Esophagus muscularis mucosa (tissue), 4 donors: ENCODE results near the gene PLCH2. TPM values are rescaled to one million over a fixed set of nuclear protein-coding genes. Genes with fewer than 3 reads are reported as not detected.
"Not testable (repeated sequence)": the region's sequence is repeated elsewhere in the genome, so short reads cannot be mapped to it uniquely, and the experiment has no call there.

ENCODE experiments used
- DNase-seq: peaks from one replicate; pipeline ENCODE4 v3.0.0-alpha.2; 2017; ENCODE audit errors: extremely low spot score
- H3K27ac ChIP-seq, 4 donors: fragments of 200-600 bp; sonication (generic); replicated peaks in 1 of 4; 1 replicate in 3 of 4; 2 replicates in 1 of 4; pipeline ENCODE4 v1.5.1; 2016 to 2019; ENCODE audit warnings: mild to moderate bottlenecking in 1 of 4
- H3K27me3 ChIP-seq, 4 donors: fragments of 200-600 bp; sonication (generic); one replicate each; pipeline versions ENCODE4 v1.5.1 to v1.6.0; 2016 to 2019
- H3K36me3 ChIP-seq, 4 donors: fragments of 200-600 bp; sonication (generic); one replicate each; pipeline ENCODE4 v1.5.1; 2016 to 2019
- H3K4me1 ChIP-seq, 4 donors: fragments of 200-600 bp; sonication (generic); one replicate each; pipeline ENCODE4 v1.5.1; 2016 to 2019
- H3K4me3 ChIP-seq, 4 donors: fragments of 200-600 bp; sonication (generic); 1 replicate in 2 of 4; 2 replicates in 2 of 4; pipeline ENCODE4 v1.5.1; 2016 to 2019; ENCODE audit warnings: mild to moderate bottlenecking in 4 of 4, moderate library complexity in 1 of 4
- H3K9me3 ChIP-seq, 4 donors: fragments of 200-600 bp; sonication (generic); 1 replicate in 3 of 4; 2 replicates in 1 of 4; pipeline ENCODE4 v1.5.1; 2016 to 2019
- CTCF ChIP-seq, 3 experiments: fragments of 200-600 bp in 2 of 3; fragments of 450-650 bp in 1 of 3; sonication (generic) in 2 of 3; IDR thresholded peaks; one replicate each; pipeline ENCODE4 v1.5.1; 2017 to 2019; ENCODE audit warnings: antibody characterized with exemption in 3 of 3, mild to moderate bottlenecking in 2 of 3, moderate library complexity in 1 of 3
- POLR2A ChIP-seq: fragments of 450-650 bp; IDR thresholded peaks from one replicate; pipeline ENCODE4 v1.6.1; 2017; ENCODE audit warnings: antibody characterized with exemption, moderate library complexity, mild to moderate bottlenecking, low read depth
- POLR2AphosphoS5 ChIP-seq, 2 donors: sonication (generic); formaldehyde crosslinking; IDR thresholded peaks; one replicate each; pipeline ENCODE4 v1.6.1; 2017; ENCODE audit warnings: antibody characterized with exemption in 2 of 2
- WGBS: methylation state at CpG from one replicate; pipeline ENCODE4 v1.1.5; 2018; 5-methylcytosine and 5-hydroxymethylcytosine counted together
- intact Hi-C: fragments of 100-400 bp; cut with DNase I; formaldehyde crosslinking; loops from one replicate; pipeline ENCODE4 v1.15.1; 2023
- total RNA-seq, 4 donors: library from RNA; depleted of rRNA; stranded (reverse); fragments of >200 nt; gene quantifications; one replicate each; pipeline versions ENCODE4 v1.1.0 to v1.2.1, GENCODE V29; 2016

Gene PLCH2
- total RNA-seq, 4 donors from 2014 or later, result 0.06 to 0.42 (median 0.26) TPM

- peak; percentile 96 for DNase-seq
- H3K36me3 ChIP-seq, result no peaks in the 10 kb centered on the region
- peak overlapping the region; percentile 84 to 90 (median 89) for H3K27ac ChIP-seq
- intact Hi-C loops, result no loop called here
- TF ChIP-seq POLR2AphosphoS5 (IDR thresholded peaks at IDR 0.05) (peak; percentile 67 to 84), POLR2A (no peak)
- H3K27me3 ChIP-seq, result peaks cover 5 to 63% (median 16%) of the 10 kb centered on the region in 4 donors
- H3K4me3 ChIP-seq, result peak overlapping the region; percentile 55 to 75 (median 60)
- peaks cover 53 to 73% (median 64%) of the 10 kb centered on the region in 4 donors for H3K4me1 ChIP-seq
- WGBS, result 3% methylated on average over 13 of the region's 52 CpGs
- H3K9me3 ChIP-seq, result no peaks in the 10 kb centered on the region
Measured at GRCh38 chr1:2546515-2547209, 70.6 kb downstream of the PLCH2 start.

GRCh38 chr1:2547210-2548067 is 71.3 kb downstream of the PLCH2 start:
- Histone ChIP-seq H3K4me1 (peaks cover 53 to 70% (median 64%) of the 10 kb centered on the region in 4 donors), H3K4me3 (peak overlapping the region; percentile 55 to 75 (median 60)), H3K9me3 (no peaks in the 10 kb centered on the region), H3K27ac (peak overlapping the region; percentile 84 to 90 (median 89)), H3K36me3 (no peaks in the 10 kb centered on the region), H3K27me3 (peaks cover 5 to 58% (median 16%) of the 10 kb centered on the region in 4 donors)
- intact Hi-C loops, result loop anchor here (1.0 kb wide), 1 partner anchor 133 kb away; no protein-coding TSS in a partner anchor
- DNase-seq, result no peak
- TF ChIP-seq CTCF (IDR thresholded peaks at IDR 0.05), result no peak
- WGBS, result 13% methylated on average over 15 of the region's 27 CpGs

- Histone ChIP-seq H3K9me3 (no peaks in the 10 kb centered on the region), H3K4me3 (peak overlapping the region; percentile 55 to 75 (median 60)), H3K36me3 (no peaks in the 10 kb centered on the region), H3K27ac (peak overlapping the region; percentile 84 to 90 (median 89)), H3K4me1 (peaks cover 53 to 70% (median 64%) of the 10 kb centered on the region in 4 donors), H3K27me3 (peaks cover 5 to 51% (median 16%) of the 10 kb centered on the region in 4 donors)
- DNase-seq, result no peak
- TF ChIP-seq CTCF (IDR thresholded peaks at IDR 0.05), result peak in 2 of 3 experiments; percentile 91 to 94
- no peak for TF ChIP-seq POLR2AphosphoS5 (IDR thresholded peaks at IDR 0.05)
- 14% methylated on average over 16 of the region's 17 CpGs for WGBS
- intact Hi-C loops, result loop anchor here (1.0 kb wide), 1 partner anchor 134 kb away; no protein-coding TSS in a partner anchor
Measured at GRCh38 chr1:2548068-2548589, 72.0 kb downstream of the PLCH2 start.

- DNase-seq, H3K9me3 ChIP-seq, H3K36me3 ChIP-seq, intact Hi-C loops: not testable (repeated sequence)
- peak overlapping the region; percentile 55 to 75 (median 60) for H3K4me3 ChIP-seq
- peak overlapping the region; percentile 84 to 90 (median 89) for H3K27ac ChIP-seq
- WGBS, result 84% methylated on average over 13 of the region's 28 CpGs
- peaks cover 43 to 62% (median 57%) of the 10 kb centered on the region in 4 donors for H3K4me1 ChIP-seq
- peaks cover 5 to 38% (median 16%) of the 10 kb centered on the region in 4 donors for H3K27me3 ChIP-seq
Measured at GRCh38 chr1:2549367-2550029, 73.4 kb downstream of the PLCH2 start.

- DNase-seq, intact Hi-C loops, H3K9me3 ChIP-seq, H3K36me3 ChIP-seq: not testable (repeated sequence)
- peak overlapping the region in 3 of 4 donors; percentile 20 to 62 (median 31) for H3K27ac ChIP-seq
- peaks cover 5 to 29% (median 16%) of the 10 kb centered on the region in 4 donors for H3K27me3 ChIP-seq
- peaks cover 41 to 62% (median 57%) of the 10 kb centered on the region in 4 donors for H3K4me1 ChIP-seq
- WGBS, result 58% methylated on average over 7 of the region's 12 CpGs
- peak overlapping the region; percentile 16 to 32 (median 21) for H3K4me3 ChIP-seq
Measured at GRCh38 chr1:2550309-2550861, 74.3 kb downstream of the PLCH2 start.

- peak overlapping the region in 2 of 4 donors; percentile 18 to 29 for H3K4me3 ChIP-seq
- peaks cover 39 to 59% (median 53%) of the 10 kb centered on the region in 4 donors for H3K4me1 ChIP-seq
- H3K36me3 ChIP-seq, intact Hi-C loops, H3K9me3 ChIP-seq, DNase-seq: not testable (repeated sequence)
- peak overlapping the region in 2 of 4 donors; percentile 19 to 62 for H3K27ac ChIP-seq
- H3K27me3 ChIP-seq, result peaks cover 3 to 18% (median 11%) of the 10 kb centered on the region in 4 donors
- 81% methylated on average over 7 of the region's 9 CpGs for WGBS
Measured at GRCh38 chr1:2551544-2551943, 75.5 kb downstream of the PLCH2 start.
